ENCODE data around the gene NECTIN2.
"Not testable (repeated sequence)": the region's sequence is repeated elsewhere in the genome, so short reads cannot be mapped to it uniquely, and the experiment has no call there.

NECTIN2 gene

DNA sequence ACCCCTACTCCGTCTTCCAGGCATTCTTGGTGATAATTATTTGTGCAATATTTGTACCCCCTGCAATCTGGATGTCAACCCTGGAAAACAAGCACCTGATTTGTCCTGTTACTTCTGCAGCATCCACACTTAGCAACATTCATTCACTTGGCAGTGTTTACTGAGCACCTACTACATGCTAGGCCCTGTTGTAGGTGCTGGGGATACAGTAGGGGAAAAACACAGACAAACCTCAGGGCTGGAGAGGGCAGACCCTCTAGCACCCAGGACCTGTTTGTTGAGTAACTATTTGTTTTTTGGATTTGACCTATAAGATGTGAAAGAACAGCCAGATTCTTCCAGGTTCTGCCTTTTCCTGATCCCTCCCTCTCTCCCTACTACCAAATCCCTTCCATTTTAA lies 9.5 kb downstream of the NECTIN2 start:
- no peak for DNase-seq

- DNase-seq, result no peak
These were observed 10.5 kb downstream of the NECTIN2 start for GRCh38 chr19:44856421-44857083.

DNA sequence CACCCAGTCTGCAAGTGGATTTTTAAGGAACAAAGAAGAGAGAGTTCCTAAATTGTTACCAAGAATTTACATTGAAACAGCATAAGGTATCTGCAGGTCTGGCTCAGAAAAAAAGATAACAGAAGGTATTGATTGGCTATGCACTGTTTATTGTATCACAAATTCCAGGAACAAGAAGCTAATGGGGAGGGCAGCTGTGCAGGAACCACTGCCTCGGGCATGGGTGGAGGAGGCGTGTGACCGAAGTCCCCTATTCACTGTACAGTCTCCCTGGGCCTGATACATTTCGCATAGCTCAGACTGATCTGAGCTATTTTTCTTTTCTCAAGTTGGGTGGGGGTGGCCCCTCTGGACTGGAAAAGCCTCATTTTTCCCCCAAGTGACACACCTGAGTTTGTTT lies 11.7 kb downstream of the NECTIN2 start:
- DNase-seq, result no peak

DNA sequence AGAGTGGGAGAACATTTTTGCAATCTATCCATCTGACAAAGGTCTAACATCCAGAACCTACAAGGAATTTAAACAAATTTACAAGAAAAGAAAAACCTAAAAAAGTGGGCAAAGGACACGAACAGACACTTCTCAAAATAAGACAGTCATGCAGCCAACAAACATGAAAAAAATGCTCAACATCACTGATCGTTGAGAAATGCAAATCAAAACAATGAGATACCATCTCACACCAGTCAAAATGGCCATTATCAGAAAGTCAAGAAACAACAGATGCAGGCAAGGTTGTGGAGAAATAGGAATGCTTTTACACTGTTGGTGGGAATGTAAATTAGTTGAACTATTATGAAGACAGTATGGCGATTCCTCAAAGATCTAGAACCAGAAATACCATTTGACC lies 15.5 kb downstream of the NECTIN2 start:
- not testable (repeated sequence) for DNase-seq

DNA sequence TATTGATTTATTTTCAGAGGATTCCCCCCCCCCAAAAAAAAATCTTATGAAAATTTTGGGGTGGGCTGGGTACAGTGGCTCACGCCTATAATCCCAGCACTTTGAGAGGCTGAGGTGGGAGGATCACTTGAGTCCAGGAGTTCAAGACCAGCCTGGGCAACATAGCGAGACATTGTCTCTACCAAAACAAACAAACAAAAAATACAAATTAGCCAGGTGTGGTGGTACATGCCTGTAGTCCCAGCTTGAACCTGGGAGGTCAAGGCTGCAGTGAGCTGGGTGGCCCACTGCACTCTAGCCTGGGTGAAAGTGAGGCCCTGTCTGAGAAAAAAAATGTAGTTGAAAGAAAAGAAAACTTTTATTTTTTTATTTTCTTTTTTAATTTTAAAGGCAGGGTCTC lies 17.9 kb downstream of the NECTIN2 start:
- no peak for DNase-seq

- DNase-seq, result no peak
These were observed 19.2 kb downstream of the NECTIN2 start for GRCh38 chr19:44865196-44865767.

DNA sequence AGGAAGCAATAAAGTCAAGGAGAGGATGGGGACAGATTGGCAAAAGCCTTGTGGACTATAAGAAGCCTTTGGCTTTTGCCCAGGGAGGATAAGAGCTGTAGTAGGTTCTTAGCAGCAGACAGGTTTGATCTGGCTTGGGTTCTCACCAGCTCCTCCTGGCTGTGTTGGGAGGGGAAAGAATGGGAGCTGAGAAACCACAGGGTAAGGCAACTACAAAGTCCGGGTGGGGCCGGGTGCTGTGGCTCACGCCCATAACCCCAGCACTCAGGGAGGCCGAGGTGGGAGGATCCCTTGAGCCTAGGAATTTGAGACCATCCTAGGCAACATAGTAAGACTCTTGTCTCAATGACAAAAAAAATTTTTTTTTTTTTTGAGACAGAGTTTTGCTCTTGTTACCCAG lies 20.6 kb downstream of the NECTIN2 start:
- DNase-seq, result no peak

- no peak for DNase-seq
These were observed 21.5 kb downstream of the NECTIN2 start for GRCh38 chr19:44867578-44867977.

- DNase-seq, result no peak
These were observed 23.8 kb downstream of the NECTIN2 start for GRCh38 chr19:44869733-44870470.

- no peak for DNase-seq
These were observed 25.7 kb downstream of the NECTIN2 start for GRCh38 chr19:44871809-44872208.

GRCh38 chr19:44872661-44873060 lies 26.6 kb downstream of the NECTIN2 start:
- no peak for DNase-seq

GRCh38 chr19:44874317-44874716 lies 28.2 kb downstream of the NECTIN2 start:
- DNase-seq, result no peak

DNA sequence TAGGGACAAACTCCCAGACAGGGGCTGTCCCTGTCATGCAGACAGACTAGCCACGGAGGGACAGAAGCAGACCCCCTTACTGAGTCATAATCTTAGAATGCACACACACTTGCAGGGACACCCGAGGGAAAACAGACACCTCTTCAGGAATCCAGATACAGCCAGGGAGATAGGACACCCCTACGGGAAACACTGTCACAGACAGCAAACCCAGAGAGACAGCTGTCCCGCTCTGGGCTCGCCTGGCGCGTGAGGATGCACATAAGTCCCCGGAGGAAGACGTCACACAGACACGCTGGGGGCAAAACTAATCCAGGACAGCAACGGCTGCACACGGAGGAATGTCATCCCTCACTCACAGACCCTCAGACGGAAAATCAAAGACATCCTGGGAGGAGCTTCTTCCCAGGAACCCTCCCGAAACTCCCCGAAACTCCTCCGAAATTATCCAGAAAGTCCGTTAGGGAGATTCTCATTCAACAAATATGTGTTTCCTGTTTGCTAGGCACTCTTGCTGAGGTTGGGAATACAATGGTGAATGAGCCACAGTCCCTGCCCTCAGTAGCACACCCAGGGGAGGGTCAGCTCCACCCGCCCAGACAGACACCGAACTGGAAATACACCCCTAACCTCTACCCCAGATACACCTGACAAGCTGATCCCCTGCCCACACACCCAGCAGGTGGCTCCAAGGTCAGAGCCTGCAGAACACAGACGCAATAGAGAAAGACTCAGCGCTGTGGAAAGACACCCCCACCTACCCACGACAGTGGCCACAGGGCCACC lies 29.8 kb downstream of the NECTIN2 start:
- DNase-seq, result no peak

GRCh38 chr19:44876930-44877535 lies 30.9 kb downstream of the NECTIN2 start:
- DNase-seq, result no peak

- no peak for DNase-seq
These were observed 32.2 kb downstream of the NECTIN2 start for GRCh38 chr19:44878120-44878865.

GRCh38 chr19:44879309-44880065 lies 33.4 kb downstream of the NECTIN2 start:
- no peak for DNase-seq

DNA sequence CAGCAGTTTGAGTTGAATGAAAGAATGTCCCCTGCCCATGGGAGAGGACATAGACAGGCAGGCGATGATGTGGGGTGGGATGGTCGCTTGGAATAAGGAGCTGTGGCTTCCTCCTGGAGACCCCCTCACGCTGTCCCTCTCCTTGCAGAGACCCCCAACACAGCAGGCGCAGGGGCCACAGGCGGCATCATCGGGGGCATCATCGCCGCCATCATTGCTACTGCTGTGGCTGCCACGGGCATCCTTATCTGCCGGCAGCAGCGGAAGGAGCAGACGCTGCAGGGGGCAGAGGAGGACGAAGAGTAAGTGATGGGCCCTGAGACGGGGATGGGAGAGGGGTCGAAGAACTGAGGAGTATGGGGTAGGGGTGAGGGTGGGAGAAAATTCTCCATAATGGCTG lies 36.0 kb downstream of the NECTIN2 start:
- DNase-seq, result no peak

- not testable (repeated sequence) for DNase-seq
These were observed 36.7 kb downstream of the NECTIN2 start for GRCh38 chr19:44882619-44883397.

DNA sequence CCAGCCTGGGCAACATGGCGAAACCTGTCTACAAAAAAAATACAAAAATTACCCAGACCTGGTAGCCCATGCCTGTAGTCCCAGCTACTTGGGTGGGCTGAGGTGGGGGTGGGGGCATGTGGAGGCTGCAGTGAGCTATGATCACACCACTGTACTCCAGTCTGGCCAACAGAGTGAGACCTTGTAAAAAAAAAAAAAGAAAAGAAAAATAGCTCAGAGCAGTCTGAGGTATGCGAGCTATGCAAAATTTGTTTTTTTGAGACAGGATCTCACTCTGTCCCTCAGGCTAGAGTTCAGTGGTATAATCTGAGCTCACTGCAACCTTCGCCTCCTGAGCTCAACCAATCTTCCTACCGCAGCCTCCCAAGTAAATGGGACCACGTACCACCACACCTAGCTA lies 37.8 kb downstream of the NECTIN2 start:
- DNase-seq, result no peak

DNA sequence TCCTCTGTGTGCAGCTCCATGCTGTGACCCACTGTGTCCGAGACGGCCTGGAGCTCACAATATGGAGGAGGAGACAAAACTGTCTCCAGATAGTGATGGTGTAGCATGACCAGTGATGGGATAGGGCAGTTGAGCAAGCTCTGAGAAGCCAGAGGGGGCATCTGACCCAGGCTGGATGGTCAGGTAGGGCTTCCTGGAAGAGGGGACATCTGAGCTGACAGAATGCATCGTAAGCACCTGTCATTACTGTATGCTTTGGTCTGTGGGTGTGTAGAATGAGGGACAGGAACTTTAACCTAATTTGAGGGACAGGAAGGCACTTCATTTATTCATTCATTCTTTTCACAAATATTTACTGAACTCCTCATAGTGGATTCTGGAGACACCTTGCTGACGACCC lies 38.5 kb downstream of the NECTIN2 start:
- DNase-seq, result no peak

DNA sequence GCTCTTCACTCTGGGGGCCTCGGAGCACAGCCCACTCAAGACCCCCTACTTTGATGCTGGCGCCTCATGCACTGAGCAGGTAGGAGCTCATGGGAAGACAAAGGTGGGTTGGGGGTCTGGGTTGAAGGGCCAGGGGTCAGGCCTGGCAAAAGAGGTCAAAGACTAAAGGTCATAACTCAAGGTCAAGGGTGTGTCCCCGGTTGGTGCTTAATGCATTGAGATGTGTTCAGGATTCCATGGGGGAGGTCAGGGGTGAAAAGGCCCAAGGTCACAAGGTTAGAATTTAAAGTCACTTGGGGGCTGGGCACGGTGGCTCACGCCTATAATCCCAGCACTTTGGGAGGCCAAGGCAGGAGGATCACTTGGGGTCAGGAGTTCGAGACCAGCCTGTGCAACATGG lies 40.0 kb downstream of the NECTIN2 start:
- no peak for DNase-seq

Data from activated CD4-positive, alpha-beta T cell treated with anti-CD3 and anti-CD28 coated beads for 48 hours (primary cell).